ENCODE data around the gene MSI1.

GRCh38 chr12:120367924-120368788 is 808 bp downstream of the MSI1 start:
- TF ChIP-seq EZH2 (IDR thresholded peaks at IDR 0.05; ENCODE audit: low read depth) (no peak), CTCF (conservative IDR thresholded peaks at IDR 0.05) (no peak)
